HCT116 (cell line): ENCODE measurements around the gene TRPM6. TPM values are rescaled to one million over a fixed set of nuclear protein-coding genes. Genes with fewer than 3 reads are reported as not detected.

Experiments used
- ATAC-seq: fragments of 200-7000 bp; cut with Tn5 transposase; 2 replicates; pipeline ENCODE4 v1.9.1; 2020; ENCODE audit warnings: mild to moderate bottlenecking, moderate library complexity
- BruUV-seq: library from RNA; stranded (reverse); fragments of 400-500 nt; replicated peaks from 2 replicates; lab custom pipeline; 2021; lab: Mats Ljungman, UMichigan
- CTCF ChIA-PET: fragments of 300-600 bp; sonication (Branson Sonifier 250); formaldehyde crosslinking; loops from one replicate; lab custom pipeline; 2021; ENCODE audit warnings: antibody characterized with exemption; lab: Charles Lee
- POLR2A ChIA-PET: fragments of 300-600, 350-600 bp; sonication (Branson Sonifier 250); formaldehyde crosslinking; loops from one replicate; lab custom pipeline; 2021; ENCODE audit warnings: antibody characterized with exemption; lab: Charles Lee
- RAD21 ChIA-PET, 2 experiments: fragments of 300-600 bp; sonication (Branson Sonifier 250); formaldehyde crosslinking; loops; one replicate each; lab custom pipeline; 2023; ENCODE audit warnings: low total read pairs in 2 of 2; ENCODE audit not compliant: uncharacterized antibody in 2 of 2, unreplicated experiment in 2 of 2, low non-redundant PET in 1 of 2; lab: Charles Lee
- DNase-seq: peaks from one replicate; pipeline ENCODE4 v3.0.0-alpha.2; 2010; ENCODE audit warnings: low read depth, low spot score
- H2AFZ ChIP-seq: fragments of 200-600 bp; shearing (Covaris generic), sonication (generic); 2 replicates; pipeline ENCODE4 v1.6.1; 2017; ENCODE audit warnings: low read depth, mixed run types, mixed read lengths, antibody characterized with exemption, low read length; ENCODE audit not compliant: poor library complexity, severe bottlenecking
- H3K27ac ChIP-seq: 2 replicates; pipeline ENCODE4 v1.5.1; 2012; ENCODE audit warnings: low read depth, low read length
- H3K27me3 ChIP-seq: fragments of 200-600 bp; sonication (generic); 2 replicates; pipeline ENCODE4 v1.6.1; 2016; ENCODE audit warnings: mixed run types, low read length, mixed read lengths; ENCODE audit not compliant: insufficient read depth
- H3K36me3 ChIP-seq, 2 experiments: fragments of 200-500 bp in 1 of 2; fragments of 200-600 bp in 1 of 2; sonication (Bioruptor generic) in 1 of 2; sonication (generic) in 1 of 2; 2 replicates each; pipeline versions ENCODE4 v1.5.1 to v1.6.1; 2014 to 2016; ENCODE audit warnings: low read length in 2 of 2, inconsistent platforms in 1 of 2, mixed read lengths in 1 of 2, mixed run types in 1 of 2; ENCODE audit not compliant: insufficient read depth in 2 of 2, control insufficient read depth in 1 of 2
- H3K4me1 ChIP-seq, 2 experiments: fragments of 200-600 bp in 1 of 2; sonication (generic) in 1 of 2; 2 replicates each; pipeline versions ENCODE4 v1.5.1 to v1.6.1; 2012 to 2017; ENCODE audit warnings: low read length in 2 of 2, inconsistent platforms in 1 of 2, mild to moderate bottlenecking in 1 of 2, mixed read lengths in 1 of 2, mixed run types in 1 of 2, moderate library complexity in 1 of 2; ENCODE audit not compliant: insufficient read depth in 2 of 2, control insufficient read depth in 1 of 2
- H3K4me2 ChIP-seq: fragments of 200-600 bp; sonication (generic); 2 replicates; pipeline ENCODE4 v1.6.1; 2017; ENCODE audit warnings: mixed run types, low read length, mixed read lengths
- H3K4me3 ChIP-seq, 2 experiments: fragments of 200-600 bp in 1 of 2; sonication (generic) in 1 of 2; replicated peaks in 1 of 2; 2 replicates each; pipeline ENCODE4 v1.5.1; 2011 to 2016; ENCODE audit warnings: low read length in 2 of 2, control low read depth in 1 of 2, low read depth in 1 of 2, mild to moderate bottlenecking in 1 of 2, mixed read lengths in 1 of 2, mixed run types in 1 of 2
- H3K79me2 ChIP-seq: fragments of 200-600 bp; sonication (generic); 2 replicates; pipeline ENCODE4 v1.6.1; 2017; ENCODE audit warnings: mild to moderate bottlenecking, mixed run types, low read length, moderate library complexity, mixed read lengths; ENCODE audit not compliant: insufficient read depth
- H3K9ac ChIP-seq: fragments of 200-600 bp; sonication (generic); 2 replicates; pipeline ENCODE4 v1.6.1; 2016; ENCODE audit warnings: low read length, mixed read lengths
- H3K9me2 ChIP-seq: fragments of 200-600 bp; sonication (generic), shearing (Covaris generic); 2 replicates; pipeline ENCODE4 v1.6.1; 2017; ENCODE audit warnings: mixed run types, mild to moderate bottlenecking, moderate library complexity; ENCODE audit not compliant: insufficient read depth
- H3K9me3 ChIP-seq, 2 experiments: fragments of 200-500 bp in 1 of 2; fragments of 200-600 bp in 1 of 2; sonication (Bioruptor generic) in 1 of 2; sonication (generic) in 1 of 2; 2 replicates each; pipeline ENCODE4 v1.6.1; 2014 to 2017; ENCODE audit warnings: low read length in 2 of 2, mixed read lengths in 2 of 2, inconsistent platforms in 1 of 2, low read depth in 1 of 2, mild to moderate bottlenecking in 1 of 2, mixed run types in 1 of 2, moderate library complexity in 1 of 2; ENCODE audit not compliant: control insufficient read depth in 1 of 2, insufficient read depth in 1 of 2
- H4K20me1 ChIP-seq: fragments of 200-600 bp; sonication (generic), shearing (Covaris generic); 2 replicates; pipeline ENCODE4 v1.6.1; 2017; ENCODE audit warnings: mixed run types, mild to moderate bottlenecking, moderate library complexity; ENCODE audit not compliant: insufficient read depth
- CBX3 ChIP-seq: IDR thresholded peaks from 2 replicates; pipeline ENCODE4 v1.6.1; 2012; ENCODE audit warnings: low read depth
- CEBPB ChIP-seq: IDR thresholded peaks from 2 replicates; pipeline ENCODE4 v1.6.1; 2012; ENCODE audit warnings: low read depth
- EGR1 ChIP-seq: IDR thresholded peaks from 2 replicates; pipeline ENCODE4 v1.6.1; 2012; ENCODE audit warnings: low read depth
- EZH2 ChIP-seq: fragments of 200-600 bp; sonication (generic); IDR thresholded peaks from 2 replicates; pipeline ENCODE4 v1.6.1; 2017; ENCODE audit warnings: antibody characterized with exemption, mixed run types
- EZH2phosphoT487 ChIP-seq: fragments of 200-600 bp; IDR thresholded peaks from 2 replicates; pipeline ENCODE4 v1.6.1; 2018; ENCODE audit warnings: antibody characterized with exemption, borderline replicate concordance
- FOSL1 ChIP-seq: IDR thresholded peaks from 2 replicates; pipeline ENCODE4 v1.6.1; 2012; ENCODE audit warnings: low read depth
- JUND ChIP-seq: IDR thresholded peaks from 2 replicates; pipeline ENCODE4 v1.6.1; 2012
- MAX ChIP-seq: IDR thresholded peaks from 2 replicates; pipeline ENCODE4 v1.6.1; 2012
- POLR2AphosphoS5 ChIP-seq: IDR thresholded peaks from 2 replicates; pipeline ENCODE4 v1.6.1; 2011; ENCODE audit warnings: mild to moderate bottlenecking, low read depth, low read length, moderate library complexity
- RAD21 ChIP-seq: IDR thresholded peaks from 2 replicates; pipeline ENCODE4 v1.6.1; 2012; ENCODE audit warnings: low read depth, mild to moderate bottlenecking
- REST ChIP-seq: IDR thresholded peaks from 2 replicates; pipeline ENCODE4 v1.6.1; 2012; ENCODE audit warnings: low read depth
- SIN3A ChIP-seq: IDR thresholded peaks from 2 replicates; pipeline ENCODE4 v1.6.1; 2012; ENCODE audit warnings: low read depth
- SP1 ChIP-seq: IDR thresholded peaks from 2 replicates; pipeline ENCODE4 v1.6.1; 2012; ENCODE audit warnings: low read depth
- SRF ChIP-seq: IDR thresholded peaks from 2 replicates; pipeline ENCODE4 v1.6.1; 2012; ENCODE audit warnings: low read depth
- TCF7L2 ChIP-seq: IDR thresholded peaks from 2 replicates; pipeline ENCODE4 v1.7.0; 2011; ENCODE audit warnings: borderline replicate concordance, inconsistent platforms; ENCODE audit not compliant: insufficient read depth, insufficient read length; ENCODE audit errors: extremely low read depth
- YY1 ChIP-seq: IDR thresholded peaks from 2 replicates; pipeline ENCODE4 v1.6.1; 2011; ENCODE audit warnings: low read length, low read depth, moderate library complexity, mild to moderate bottlenecking; ENCODE audit not compliant: insufficient replicate concordance; ENCODE audit errors: extremely low read depth
- ZFX ChIP-seq: fragments of 450-650 bp; IDR thresholded peaks from 2 replicates; pipeline ENCODE4 v1.6.1; 2017
- ZNF274 ChIP-seq: fragments of 200-500 bp; sonication (Bioruptor generic); IDR thresholded peaks from 2 replicates; pipeline ENCODE4 v1.6.1; 2014; ENCODE audit warnings: mild to moderate bottlenecking, low read depth, low read length, inconsistent platforms
- intact Hi-C: fragments of 100-400 bp; cut with micrococcal nuclease; formaldehyde crosslinking; loops from 2 replicates; pipeline ENCODE4 v1.10.0; 2022
- total RNA-seq: library from RNA; stranded (reverse); gene quantifications from one replicate; pipeline ENCODE4 v1.2.1, GENCODE V29; 2021; ENCODE audit not compliant: unreplicated experiment

The TRPM6 gene
- total RNA-seq, 1 experiment from 2014 or later, result 0.44 TPM

- H4K20me1 ChIP-seq, result no peaks in the 10 kb centered on the region
- H3K4me3 ChIP-seq, result no peak overlapping the region
- H3K9me3 ChIP-seq, result no peaks in the 10 kb centered on the region
- peak; percentile 21 for DNase-seq
- ATAC-seq, result peak; percentile 65
- ChIA-PET POLR2A (no interaction called here), CTCF (no interaction called here), RAD21 (no interaction called here)
- H3K27me3 ChIP-seq, result no peaks in the 10 kb centered on the region
- no peaks in the 10 kb centered on the region for H3K9me2 ChIP-seq
- no peak for TF ChIP-seq TCF7L2
- TF ChIP-seq SRF, result no peak
- no peak for TF ChIP-seq EZH2phosphoT487
- TF ChIP-seq YY1, result no peak
- no peak for TF ChIP-seq CBX3
- TF ChIP-seq SP1, result no peak
- no peak for TF ChIP-seq JUND
- TF ChIP-seq SIN3A, result no peak
- no TSS peak for BruUV-seq
- no peaks in the 10 kb centered on the region for H3K36me3 ChIP-seq
- no peaks in the 10 kb centered on the region for H3K79me2 ChIP-seq
- peak overlapping the region; percentile 60 for H2AFZ ChIP-seq
- H3K4me2 ChIP-seq, result peak overlapping the region; percentile 44; the same call in 1 of the 2 replicates
- intact Hi-C loops, result no loop called here
- peaks cover 11 to 16% of the 10 kb centered on the region in 2 experiments; a peak in 3 of 4 replicates for H3K4me1 ChIP-seq
- no peak overlapping the region for H3K27ac ChIP-seq
- H3K9ac ChIP-seq, result no peak overlapping the region
These were observed 83.7 kb downstream of the TRPM6 start for GRCh38 chr9:74804018-74804385.

- Histone ChIP-seq H4K20me1 (no peaks in the 10 kb centered on the region), H3K9me3 (no peaks in the 10 kb centered on the region), H3K9me2 (no peaks in the 10 kb centered on the region), H3K4me2 (peak overlapping the region; percentile 44), H3K36me3 (no peaks in the 10 kb centered on the region), H3K79me2 (no peaks in the 10 kb centered on the region), H3K9ac (no peak overlapping the region), H3K27me3 (no peaks in the 10 kb centered on the region), H2AFZ (peak overlapping the region; percentile 60), H3K4me3 (no peak overlapping the region), H3K27ac (no peak overlapping the region), H3K4me1 (peaks cover 11 to 16% of the 10 kb centered on the region in 2 experiments; a peak in 3 of 4 replicates)
- ChIA-PET CTCF (no interaction called here), POLR2A (no interaction called here), RAD21 (no interaction called here)
- intact Hi-C loops, result no loop called here
- BruUV-seq, result no TSS peak
- DNase-seq (no peak), ATAC-seq (peak; percentile 50; the same call in 1 of the 2 replicates)
- TF ChIP-seq POLR2AphosphoS5 (no peak), REST (no peak), FOSL1 (no peak), EZH2 (no peak), RAD21 (no peak), CEBPB (no peak), MAX (no peak), ZFX (no peak), ZNF274 (no peak), EGR1 (no peak), SRF (no peak)
These were observed 84.2 kb downstream of the TRPM6 start for GRCh38 chr9:74803376-74804017.
